Liver (tissue), 9 donors: ENCODE measurements around the gene PARP14. TPM values are rescaled to one million over a fixed set of nuclear protein-coding genes. Genes with fewer than 3 reads are reported as not detected.

Experiments used
- DNase-seq: peaks from one replicate; pipeline ENCODE4 v3.0.0-alpha.2; 2017; ENCODE audit warnings: low spot score
- H3K27ac ChIP-seq, 2 donors: one replicate each; pipeline ENCODE4 v1.7.0; 2013; ENCODE audit warnings: inconsistent platforms in 2 of 2, low read length in 2 of 2, control low read depth in 1 of 2, low read depth in 1 of 2, mild to moderate bottlenecking in 1 of 2
- H3K27me3 ChIP-seq, 4 donors: one replicate each; pipeline versions ENCODE4 v1.6.1 to v1.7.0; 2013; ENCODE audit warnings: low read length in 3 of 4, inconsistent platforms in 1 of 4, mild to moderate bottlenecking in 1 of 4, moderate library complexity in 1 of 4; ENCODE audit not compliant: control insufficient read depth in 4 of 4, insufficient read depth in 4 of 4
- H3K36me3 ChIP-seq, 4 donors: one replicate each; pipeline versions ENCODE4 v1.6.1 to v1.7.0; 2013; ENCODE audit warnings: low read length in 3 of 4, mild to moderate bottlenecking in 3 of 4, low read depth in 1 of 4, moderate library complexity in 1 of 4; ENCODE audit not compliant: control insufficient read depth in 4 of 4, insufficient read depth in 3 of 4
- H3K4me1 ChIP-seq, 4 donors: one replicate each; pipeline versions ENCODE4 v1.6.1 to v1.7.0; 2013; ENCODE audit warnings: low read length in 3 of 4, mild to moderate bottlenecking in 3 of 4, moderate library complexity in 1 of 4; ENCODE audit not compliant: control insufficient read depth in 4 of 4, insufficient read depth in 4 of 4
- H3K4me3 ChIP-seq, 3 donors: one replicate each; pipeline versions ENCODE4 v1.6.1 to v1.7.0; 2013; ENCODE audit warnings: low read length in 3 of 3, control low read depth in 1 of 3, low read depth in 1 of 3, mild to moderate bottlenecking in 1 of 3
- H3K9ac ChIP-seq, 2 donors: one replicate each; pipeline ENCODE4 v1.7.0; 2013; ENCODE audit warnings: low read length in 2 of 2, mild to moderate bottlenecking in 2 of 2, moderate library complexity in 2 of 2, control low read depth in 1 of 2, low read depth in 1 of 2
- H3K9me3 ChIP-seq, 4 donors: one replicate each; pipeline versions ENCODE4 v1.6.1 to v1.7.0; 2013; ENCODE audit warnings: low read length in 3 of 4; ENCODE audit not compliant: control insufficient read depth in 4 of 4
- ATF3 ChIP-seq: IDR thresholded peaks from 2 replicates; pipeline ENCODE4 v1.6.1; 2016; ENCODE audit warnings: antibody characterized with exemption
- EGR1 ChIP-seq, 2 donors: IDR thresholded peaks; 2 replicates each; pipeline ENCODE4 v1.6.1; 2016 to 2018; ENCODE audit warnings: antibody characterized with exemption in 2 of 2, low read depth in 2 of 2
- FOXA2 ChIP-seq: IDR thresholded peaks from 2 replicates; pipeline ENCODE4 v1.6.1; 2016; ENCODE audit warnings: antibody characterized with exemption
- JUND ChIP-seq, 2 donors: IDR thresholded peaks; 2 replicates each; pipeline ENCODE4 v1.6.1; 2016; ENCODE audit warnings: antibody characterized with exemption in 2 of 2
- REST ChIP-seq: IDR thresholded peaks from 2 replicates; pipeline ENCODE4 v1.6.1; 2016; ENCODE audit warnings: antibody characterized with exemption, mild to moderate bottlenecking
- SP1 ChIP-seq: IDR thresholded peaks from 2 replicates; pipeline ENCODE4 v1.6.1; 2018; ENCODE audit warnings: antibody characterized with exemption, mild to moderate bottlenecking
- TAF1 ChIP-seq: conservative IDR thresholded peaks from 2 replicates; pipeline ENCODE4 v1.6.1; 2016; ENCODE audit warnings: antibody characterized with exemption, mild to moderate bottlenecking
- YY1 ChIP-seq: IDR thresholded peaks from 2 replicates; pipeline ENCODE4 v1.6.1; 2016; ENCODE audit warnings: antibody characterized with exemption, mild to moderate bottlenecking
- ZBTB33 ChIP-seq: IDR thresholded peaks from 2 replicates; pipeline ENCODE4 v1.6.1; 2016; ENCODE audit warnings: antibody characterized with exemption
- WGBS: extraction: QIAGEN DNeasy Blood & Tissue Kit; methylation state at CpG from one replicate; pipeline ENCODE4 v1.1.7; 2013; 5-methylcytosine and 5-hydroxymethylcytosine counted together
- polyA plus RNA-seq, 2 donors: library from polyadenylated mRNA; stranded (reverse) in 1 of 2; unstranded in 1 of 2; fragments of 200-250 nt in 1 of 2; fragments of >200 nt in 1 of 2; fragmentation: Nextera tagmentation in 1 of 2; extraction: Ambion mirVana in 1 of 2; gene quantifications; one replicate each; pipeline versions ENCODE4 v1.2.1 to v1.2.3, GENCODE V29; 2013 to 2015
- total RNA-seq, 2 donors: library from RNA; depleted of rRNA; stranded (reverse); fragments of >200 nt; gene quantifications; one replicate each; pipeline ENCODE4 v1.2.3, GENCODE V29; 2014
- donor health status: healthy.
- donor health status: healthy.
- donor health status: healthy.
- donor health status: healthy.
- donor health status: healthy.

PARP14 gene
- total and polyA plus RNA-seq, 4 donors: 13.1 to 79.7 (median 23.4) TPM

- Histone ChIP-seq H3K27ac (no peak overlapping the region), H3K36me3 (no peaks in the 10 kb centered on the region), H3K4me1 (no peaks in the 10 kb centered on the region), H3K9ac (no peak overlapping the region), H3K4me3 (no peak overlapping the region), H3K27me3 (no peaks in the 10 kb centered on the region), H3K9me3 (peaks cover 0 to 8% (median 7%) of the 10 kb centered on the region in 4 donors)
- TF ChIP-seq SP1: no peak
- TF ChIP-seq YY1: no peak
- TF ChIP-seq REST: no peak
- TF ChIP-seq EGR1 (IDR thresholded peaks at IDR 0.05; ENCODE audit: low read depth in 2 of 2): no peak
- TF ChIP-seq TAF1: no peak
- TF ChIP-seq ATF3: no peak
- 91% methylated on average over 4 of the region's 4 CpGs for WGBS
- DNase-seq: no peak
Observed at GRCh38 chr3:122665226-122665786, 15.3 kb upstream of the PARP14 start.

- no peak for DNase-seq
- H3K36me3 ChIP-seq: no peaks in the 10 kb centered on the region
- H3K9me3 ChIP-seq: peaks cover 0 to 6% (median 5%) of the 10 kb centered on the region in 4 donors
- H3K27me3 ChIP-seq: no peaks in the 10 kb centered on the region
- TF ChIP-seq REST (no peak), FOXA2 (no peak), ZBTB33 (no peak), TAF1 (no peak), JUND (IDR thresholded peaks at IDR 0.05) (no peak)
- no peak overlapping the region for H3K9ac ChIP-seq
- no peak overlapping the region for H3K27ac ChIP-seq
- no peaks in the 10 kb centered on the region for H3K4me1 ChIP-seq
- H3K4me3 ChIP-seq: no peak overlapping the region
Observed at GRCh38 chr3:122665881-122666280, 14.8 kb upstream of the PARP14 start.
